ENCODE data around the gene KIF2C. TPM values are rescaled to one million over a fixed set of nuclear protein-coding genes. Genes with fewer than 3 reads are reported as not detected.

The KIF2C gene
- total and polyA plus RNA-seq, 2 of the 4 experiments (the other 2 are of a cell fraction) = 31.6 to 45.0 TPM

GRCh38 chr1:44695671-44696070 lies 44.0 kb upstream of the KIF2C start:
- Histone ChIP-seq H3K56ac (ENCODE audit: extremely low read depth, insufficient read depth, low read length) (no peak overlapping the region), H3K14ac (replicated peaks; ENCODE audit: low read depth, low read length) (no peak overlapping the region), H3K36me3 (ENCODE audit: control insufficient read depth, insufficient read depth, low read length) (no peaks in the 10 kb centered on the region), H3K9me1 (ENCODE audit: insufficient read depth, low read length) (no peaks in the 10 kb centered on the region), H4K20me1 (ENCODE audit: insufficient read depth, low read length) (no peaks in the 10 kb centered on the region), H2BK15ac (ENCODE audit: low read depth, low read length) (no peak overlapping the region), H3K9ac (ENCODE audit: low read depth, low read length) (no peak overlapping the region), H2AK5ac (ENCODE audit: low read depth, low read length) (no peak overlapping the region), H2AFZ (replicated peaks; ENCODE audit: low read length, poor library complexity) (no peak overlapping the region), H4K91ac (ENCODE audit: insufficient read depth, low read depth, low read length) (no peak overlapping the region), H3K23ac (ENCODE audit: low read depth, low read length) (no peak overlapping the region), H4K8ac (ENCODE audit: low read depth in 2 of 2, low read length in 2 of 2) (no peak overlapping the region), H2AK9ac (replicated peaks; ENCODE audit: low read depth, low read length, poor library complexity) (no peak overlapping the region), H2BK20ac (ENCODE audit: low read depth, low read length) (no peak overlapping the region), H3K4me1 (ENCODE audit: control insufficient read depth, insufficient read depth, low read length) (no peaks in the 10 kb centered on the region; the same call in 1 of the 2 replicates), H4K5ac (ENCODE audit: low read depth, low read length) (no peak overlapping the region), H3K27ac (ENCODE audit: insufficient read depth, low read length) (no peak overlapping the region), H2BK120ac (ENCODE audit: low read depth, low read length) (no peak overlapping the region), H3K9me3 (ENCODE audit: control insufficient read depth, insufficient read depth, low read length) (no peaks in the 10 kb centered on the region), H2BK5ac (ENCODE audit: low read depth, low read length, poor library complexity, severe bottlenecking) (no peak overlapping the region), H3K79me1 (ENCODE audit: low read depth in 1 of 2, low read length in 2 of 2) (no peaks in the 10 kb centered on the region), H3K4me2 (ENCODE audit: low read depth, low read length) (no peak overlapping the region), H3K4ac (ENCODE audit: low read depth, low read length) (no peak overlapping the region), H3K4me3 (ENCODE audit: insufficient read depth, low read depth, low read length) (no peak overlapping the region), H3K27me3 (ENCODE audit: control insufficient read depth, insufficient read depth, low read length) (peaks cover 14% of the 10 kb centered on the region), H3K18ac (ENCODE audit: low read depth, low read length) (no peak overlapping the region)
- dilution Hi-C loops (cut with HindIII; ENCODE audit: low sequenced_read_pairs, unreplicated experiment) = no loop called here
- no CpG with 5 or more reads among the region's 4 CpGs for WGBS, 2 experiments (ENCODE audit: extremely low coverage in 2 of 2, insufficient read length in 1 of 2)
- BruUV-seq (replicated peaks) = no TSS peak
- in situ Hi-C loops (cut with MboI; ENCODE audit: low sequenced_read_pairs) = no loop called here
- no peak for DNase-seq
- intact Hi-C loops (cut with micrococcal nuclease) = no loop called here
- TF ChIP-seq RAD21 (IDR thresholded peaks at IDR 0.05; ENCODE audit: low read length) = no peak
- no peak for TF ChIP-seq CHD1 (IDR thresholded peaks at IDR 0.05; ENCODE audit: low read depth, low read length)
- TF ChIP-seq, protein P1, sequence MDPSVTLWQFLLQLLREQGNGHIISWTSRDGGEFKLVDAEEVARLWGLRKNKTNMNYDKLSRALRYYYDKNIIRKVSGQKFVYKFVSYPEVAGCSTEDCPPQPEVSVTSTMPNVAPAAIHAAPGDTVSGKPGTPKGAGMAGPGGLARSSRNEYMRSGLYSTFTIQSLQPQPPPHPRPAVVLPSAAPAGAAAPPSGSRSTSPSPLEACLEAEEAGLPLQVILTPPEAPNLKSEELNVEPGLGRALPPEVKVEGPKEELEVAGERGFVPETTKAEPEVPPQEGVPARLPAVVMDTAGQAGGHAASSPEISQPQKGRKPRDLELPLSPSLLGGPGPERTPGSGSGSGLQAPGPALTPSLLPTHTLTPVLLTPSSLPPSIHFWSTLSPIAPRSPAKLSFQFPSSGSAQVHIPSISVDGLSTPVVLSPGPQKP (IDR thresholded peaks at IDR 0.05; ENCODE audit: borderline replicate concordance, low read depth, low read length) = no peak
- TF ChIP-seq MXI1 (IDR thresholded peaks at IDR 0.05; ENCODE audit: borderline replicate concordance, low read depth, low read length) = no peak
- TF ChIP-seq, protein P2, sequence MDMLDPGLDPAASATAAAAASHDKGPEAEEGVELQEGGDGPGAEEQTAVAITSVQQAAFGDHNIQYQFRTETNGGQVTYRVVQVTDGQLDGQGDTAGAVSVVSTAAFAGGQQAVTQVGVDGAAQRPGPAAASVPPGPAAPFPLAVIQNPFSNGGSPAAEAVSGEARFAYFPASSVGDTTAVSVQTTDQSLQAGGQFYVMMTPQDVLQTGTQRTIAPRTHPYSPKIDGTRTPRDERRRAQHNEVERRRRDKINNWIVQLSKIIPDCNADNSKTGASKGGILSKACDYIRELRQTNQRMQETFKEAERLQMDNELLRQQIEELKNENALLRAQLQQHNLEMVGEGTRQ (IDR thresholded peaks at IDR 0.05; ENCODE audit: low read depth, low read length) = no peak
- ChIA-PET POLR2A (ENCODE audit: unreplicated experiment) (no interaction called here), CTCF (interaction anchor here (0.5 to 0.8 kb wide), 2 partner anchors 8 to 22 kb away, joined by 3 read pairs; no protein-coding TSS in a partner anchor)
- ATAC-seq (ENCODE audit: low read depth) = no peak

Measured in IMR-90 (cell line).